Measurements from ENCODE around the gene KRT14.

The KRT14 gene

GRCh38 chr17:41537614-41537954 lies 49.1 kb downstream of the KRT14 start:
- TF ChIP-seq, protein P1, sequence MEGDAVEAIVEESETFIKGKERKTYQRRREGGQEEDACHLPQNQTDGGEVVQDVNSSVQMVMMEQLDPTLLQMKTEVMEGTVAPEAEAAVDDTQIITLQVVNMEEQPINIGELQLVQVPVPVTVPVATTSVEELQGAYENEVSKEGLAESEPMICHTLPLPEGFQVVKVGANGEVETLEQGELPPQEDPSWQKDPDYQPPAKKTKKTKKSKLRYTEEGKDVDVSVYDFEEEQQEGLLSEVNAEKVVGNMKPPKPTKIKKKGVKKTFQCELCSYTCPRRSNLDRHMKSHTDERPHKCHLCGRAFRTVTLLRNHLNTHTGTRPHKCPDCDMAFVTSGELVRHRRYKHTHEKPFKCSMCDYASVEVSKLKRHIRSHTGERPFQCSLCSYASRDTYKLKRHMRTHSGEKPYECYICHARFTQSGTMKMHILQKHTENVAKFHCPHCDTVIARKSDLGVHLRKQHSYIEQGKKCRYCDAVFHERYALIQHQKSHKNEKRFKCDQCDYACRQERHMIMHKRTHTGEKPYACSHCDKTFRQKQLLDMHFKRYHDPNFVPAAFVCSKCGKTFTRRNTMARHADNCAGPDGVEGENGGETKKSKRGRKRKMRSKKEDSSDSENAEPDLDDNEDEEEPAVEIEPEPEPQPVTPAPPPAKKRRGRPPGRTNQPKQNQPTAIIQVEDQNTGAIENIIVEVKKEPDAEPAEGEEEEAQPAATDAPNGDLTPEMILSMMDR (IDR thresholded peaks at IDR 0.05) = no peak

GRCh38 chr17:41536741-41537613 lies 49.7 kb downstream of the KRT14 start:
- TF ChIP-seq, protein P1 (IDR thresholded peaks at IDR 0.05) = no peak

- TF ChIP-seq, protein P1 (IDR thresholded peaks at IDR 0.05) = no peak
Observed at GRCh38 chr17:41535764-41536481, 50.8 kb downstream of the KRT14 start.

- TF ChIP-seq, protein P1 (IDR thresholded peaks at IDR 0.05) = no peak
Observed at GRCh38 chr17:41534899-41535546, 51.7 kb downstream of the KRT14 start.

DNA sequence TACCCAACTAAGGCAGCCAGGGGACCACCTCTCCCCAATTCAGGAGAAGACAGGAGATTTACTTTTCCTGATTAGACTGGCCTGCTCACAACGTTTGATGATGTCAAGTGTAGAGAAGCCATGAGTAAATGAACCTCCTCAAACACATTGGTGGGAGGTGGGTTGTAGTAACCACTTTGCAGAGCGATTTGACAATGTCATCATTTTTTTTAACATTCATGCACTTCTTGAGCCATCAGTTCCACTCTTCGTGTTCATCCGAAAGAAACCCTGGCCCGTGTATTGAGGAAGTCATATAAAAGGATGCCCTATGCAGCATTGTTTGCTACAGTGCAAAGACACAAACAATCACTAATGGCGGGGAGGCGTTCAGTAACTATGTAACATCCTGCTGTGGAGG lies 53.1 kb downstream of the KRT14 start:
- TF ChIP-seq, protein P1 (IDR thresholded peaks at IDR 0.05) = no peak

DNA sequence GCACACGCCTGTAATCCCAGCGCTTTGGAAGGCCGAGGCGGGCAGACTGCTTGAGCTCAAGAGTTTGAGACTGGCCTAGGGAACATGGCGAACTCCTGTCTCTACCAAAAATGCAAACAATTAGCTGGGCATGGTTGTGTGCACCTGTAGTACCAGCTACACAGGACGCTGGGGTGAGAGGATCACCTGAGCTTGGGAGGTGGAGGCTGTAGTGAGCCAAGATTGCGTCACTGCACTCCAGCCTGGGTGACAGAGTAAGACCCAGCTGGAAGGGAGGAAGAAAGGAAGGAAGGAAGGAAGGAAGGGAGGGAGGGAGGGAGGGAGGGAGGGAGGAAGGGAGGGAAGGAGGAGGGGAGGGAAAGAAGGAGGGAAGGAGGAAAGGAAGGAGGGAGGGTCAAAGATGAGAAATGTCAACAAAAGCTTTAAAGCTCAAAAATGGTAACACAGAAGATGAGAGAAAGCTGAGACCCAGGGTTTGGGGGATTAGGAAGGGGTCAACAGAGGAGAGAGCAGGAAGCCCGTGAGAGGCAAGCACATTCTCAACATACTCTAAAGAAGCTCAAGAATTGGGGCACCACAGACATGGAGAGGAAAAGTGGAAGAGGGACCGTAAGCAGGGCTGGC lies 53.6 kb downstream of the KRT14 start:
- TF ChIP-seq, protein P1 (IDR thresholded peaks at IDR 0.05) = no peak

Data from LNCAP (cell line).